Gastroesophageal sphincter (tissue), 3 donors: ENCODE data around the gene RPL35A.

Experiments used
- CTCF ChIP-seq, 4 experiments: fragments of 200-600 bp in 2 of 4; fragments of 450-650 bp in 2 of 4; sonication (generic) in 1 of 4; IDR thresholded peaks; one replicate each; pipeline ENCODE4 v1.5.1; 2017 to 2019; ENCODE audit warnings: antibody characterized with exemption in 4 of 4, mild to moderate bottlenecking in 2 of 4, moderate library complexity in 2 of 4
- POLR2A ChIP-seq, 2 donors: fragments of 450-650 bp; IDR thresholded peaks; one replicate each; pipeline ENCODE4 v1.6.1; 2017; ENCODE audit warnings: antibody characterized with exemption in 2 of 2, mild to moderate bottlenecking in 2 of 2, moderate library complexity in 1 of 2
- POLR2AphosphoS5 ChIP-seq: sonication (generic); formaldehyde crosslinking; IDR thresholded peaks from one replicate; pipeline ENCODE4 v1.6.1; 2017; ENCODE audit warnings: antibody characterized with exemption

GRCh38 chr3:197970588-197970987 lies 20.6 kb downstream of the RPL35A start:
- TF ChIP-seq CTCF (IDR thresholded peaks at IDR 0.05) (no peak), POLR2AphosphoS5 (no peak), POLR2A (IDR thresholded peaks at IDR 0.05) (no peak)
